ENCODE measurements around the gene KLRC3.
"Not testable (repeated sequence)": the region's sequence is repeated elsewhere in the genome, so short reads cannot be mapped to it uniquely, and the experiment has no call there.

Gene KLRC3

GRCh38 chr12:10368206-10369171 is 51.9 kb downstream of the KLRC3 start:
- no peak for DNase-seq

- DNase-seq: not testable (repeated sequence)
These were observed 52.7 kb downstream of the KLRC3 start for GRCh38 chr12:10367714-10368113.

- no peak for DNase-seq
These were observed 53.5 kb downstream of the KLRC3 start for GRCh38 chr12:10366875-10367274.

- no peak for DNase-seq
These were observed 54.5 kb downstream of the KLRC3 start for GRCh38 chr12:10365696-10366405.

- peak; percentile 80 for DNase-seq
These were observed 55.4 kb downstream of the KLRC3 start for GRCh38 chr12:10364815-10365622.

- peak; percentile 81 for DNase-seq
These were observed 56.2 kb downstream of the KLRC3 start for GRCh38 chr12:10363914-10364814.

GRCh38 chr12:10363658-10363913 is 56.8 kb downstream of the KLRC3 start:
- DNase-seq: no peak

GRCh38 chr12:10362828-10363657 is 57.4 kb downstream of the KLRC3 start:
- peak; percentile 66 for DNase-seq

- DNase-seq: no peak
These were observed 58.1 kb downstream of the KLRC3 start for GRCh38 chr12:10362325-10362724.
